ENCODE results near the gene AIP. TPM values are rescaled to one million over a fixed set of nuclear protein-coding genes. Genes with fewer than 3 reads are reported as not detected.

AIP gene
- polyA plus RNA-seq, 3 donors, result 76.7 to 132 (median 99.3) TPM

- H3K79me2 ChIP-seq (ENCODE audit: insufficient read depth, low read length), result no peaks in the 10 kb centered on the region
- Mint-ChIP-seq H3K27ac (no peak overlapping the region), H3K9me3 (peaks cover 0 to 4% (median 3%) of the 10 kb centered on the region in 7 donors), H3K36me3 (no peaks in the 10 kb centered on the region), H3K4me1 (peaks cover 3% of the 10 kb centered on the region), H3K27me3 (ENCODE audit: low read depth in 3 of 3) (peaks cover 0 to 11% (median 5%) of the 10 kb centered on the region in 3 donors), H3K4me3 (no peak overlapping the region)
- no peaks in the 10 kb centered on the region for H4K20me1 ChIP-seq (ENCODE audit: insufficient read depth, low read length)
- H3K9ac ChIP-seq (ENCODE audit: insufficient read depth, low read length, poor library complexity, severe bottlenecking), result no peak overlapping the region
- TF ChIP-seq, protein P1, sequence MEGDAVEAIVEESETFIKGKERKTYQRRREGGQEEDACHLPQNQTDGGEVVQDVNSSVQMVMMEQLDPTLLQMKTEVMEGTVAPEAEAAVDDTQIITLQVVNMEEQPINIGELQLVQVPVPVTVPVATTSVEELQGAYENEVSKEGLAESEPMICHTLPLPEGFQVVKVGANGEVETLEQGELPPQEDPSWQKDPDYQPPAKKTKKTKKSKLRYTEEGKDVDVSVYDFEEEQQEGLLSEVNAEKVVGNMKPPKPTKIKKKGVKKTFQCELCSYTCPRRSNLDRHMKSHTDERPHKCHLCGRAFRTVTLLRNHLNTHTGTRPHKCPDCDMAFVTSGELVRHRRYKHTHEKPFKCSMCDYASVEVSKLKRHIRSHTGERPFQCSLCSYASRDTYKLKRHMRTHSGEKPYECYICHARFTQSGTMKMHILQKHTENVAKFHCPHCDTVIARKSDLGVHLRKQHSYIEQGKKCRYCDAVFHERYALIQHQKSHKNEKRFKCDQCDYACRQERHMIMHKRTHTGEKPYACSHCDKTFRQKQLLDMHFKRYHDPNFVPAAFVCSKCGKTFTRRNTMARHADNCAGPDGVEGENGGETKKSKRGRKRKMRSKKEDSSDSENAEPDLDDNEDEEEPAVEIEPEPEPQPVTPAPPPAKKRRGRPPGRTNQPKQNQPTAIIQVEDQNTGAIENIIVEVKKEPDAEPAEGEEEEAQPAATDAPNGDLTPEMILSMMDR (IDR thresholded peaks at IDR 0.05), result no peak
- H3K4me2 ChIP-seq (replicated peaks; ENCODE audit: extremely low read depth, low read length, poor library complexity, severe bottlenecking), result no peak overlapping the region
- DNase-seq, result no peak
- no peaks in the 10 kb centered on the region for H3K27me3 ChIP-seq (ENCODE audit: control insufficient read depth in 2 of 2, insufficient read depth in 2 of 2, low read length in 2 of 2)
- no peak overlapping the region for H2AFZ ChIP-seq (ENCODE audit: insufficient read depth, low read depth, low read length, poor library complexity, severe bottlenecking)
- H3K4me1 ChIP-seq (ENCODE audit: control insufficient read depth in 1 of 2, insufficient read depth in 2 of 2, low read length in 2 of 2), result no peaks in the 10 kb centered on the region
- H3K9me3 ChIP-seq (replicated peaks in 1 of 2; ENCODE audit: control insufficient read depth in 1 of 2, insufficient read depth in 1 of 2, low read length in 2 of 2), result no peaks in the 10 kb centered on the region
- WGBS (ENCODE audit: insufficient coverage), result 95% methylated on average over 10 of the region's 15 CpGs
- no peaks in the 10 kb centered on the region for H3K36me3 ChIP-seq (replicated peaks in 1 of 2; ENCODE audit: control insufficient read depth in 1 of 2, insufficient read depth in 2 of 2, low read length in 2 of 2)
- intact Hi-C loops (cut with micrococcal nuclease), result no loop called here
- H3K27ac ChIP-seq (ENCODE audit: low read depth in 1 of 2, low read length in 2 of 2), result no peak overlapping the region
- no peak overlapping the region for H3K4me3 ChIP-seq (replicated peaks in 1 of 3; ENCODE audit: low read depth in 2 of 3, low read length in 3 of 3)
Observed at GRCh38 chr11:67522338-67522737, 39.5 kb downstream of the AIP start.

- no peak within 1 kb of the TSS for H3K9ac ChIP-seq (ENCODE audit: insufficient read depth, low read length, poor library complexity, severe bottlenecking)
- H3K4me3 Mint-ChIP-seq, result no peak within 1 kb of the TSS
Observed at GRCh38 chr11:67522844-67523555, 40.2 kb downstream of the AIP start, which contains the start of gene CABP2. Gene CABP2 (minus strand): TSS chr11:67523446. CDS start chr11:67523326, 120 bp downstream.

More at GRCh38 chr11:67522844-67523555, 40.2 kb downstream of the AIP start, which contains the start of gene CABP2:
- no peaks in the 10 kb centered on the region for H3K79me2 ChIP-seq (ENCODE audit: insufficient read depth, low read length)
- no peaks in the 10 kb centered on the region for H3K36me3 ChIP-seq (replicated peaks in 1 of 2; ENCODE audit: control insufficient read depth in 1 of 2, insufficient read depth in 2 of 2, low read length in 2 of 2)
- no peak within 1 kb of the TSS for H3K27ac ChIP-seq (ENCODE audit: low read depth in 1 of 2, low read length in 2 of 2)
- peaks cover 3% of the 10 kb centered on the region for H3K4me1 Mint-ChIP-seq
- intact Hi-C loops (cut with micrococcal nuclease), result no loop called here
- H3K4me3 ChIP-seq (replicated peaks in 1 of 3; ENCODE audit: low read depth in 2 of 3, low read length in 3 of 3), result no peak within 1 kb of the TSS
- no peaks in the 10 kb centered on the region for H3K36me3 Mint-ChIP-seq
- H4K20me1 ChIP-seq (ENCODE audit: insufficient read depth, low read length), result no peaks in the 10 kb centered on the region
- no peak within 1 kb of the TSS for H3K4me2 ChIP-seq (replicated peaks; ENCODE audit: extremely low read depth, low read length, poor library complexity, severe bottlenecking)
- peaks cover 0 to 11% (median 5%) of the 10 kb centered on the region in 3 donors for H3K27me3 Mint-ChIP-seq (ENCODE audit: low read depth in 3 of 3)
- H3K4me1 ChIP-seq (ENCODE audit: control insufficient read depth in 1 of 2, insufficient read depth in 2 of 2, low read length in 2 of 2), result no peaks in the 10 kb centered on the region
- TF ChIP-seq, protein P1 (IDR thresholded peaks at IDR 0.05), result no peak
- WGBS (ENCODE audit: insufficient coverage), result 94% methylated on average over 11 of the region's 23 CpGs
- no peak within 1 kb of the TSS for H2AFZ ChIP-seq (ENCODE audit: insufficient read depth, low read depth, low read length, poor library complexity, severe bottlenecking)
- H3K27me3 ChIP-seq (ENCODE audit: control insufficient read depth in 2 of 2, insufficient read depth in 2 of 2, low read length in 2 of 2), result no peaks in the 10 kb centered on the region
- H3K9me3 ChIP-seq (replicated peaks in 1 of 2; ENCODE audit: control insufficient read depth in 1 of 2, insufficient read depth in 1 of 2, low read length in 2 of 2), result no peaks in the 10 kb centered on the region
- no peak for DNase-seq
- peak within 1 kb of the TSS in 1 of 7 donors; percentile 19 for H3K27ac Mint-ChIP-seq
- H3K9me3 Mint-ChIP-seq, result peaks cover 0 to 7% (median 3%) of the 10 kb centered on the region in 7 donors
